Endothelial cell of umbilical vein (primary cell): ENCODE results near the gene SGSM1.

Experiments
- POLR2A ChIP-seq: IDR thresholded peaks from 2 replicates; pipeline ENCODE4 v1.6.1; 2012; ENCODE audit warnings: low read depth, mild to moderate bottlenecking, control low read depth, low read length
- TF ChIP-seq, protein P1 (sequence below), 2 donors: IDR thresholded peaks; 1 replicate in 1 of 2; 2 replicates in 1 of 2; pipeline ENCODE4 v1.5.1; 2011; ENCODE audit warnings: low read length in 2 of 2, mild to moderate bottlenecking in 2 of 2, moderate library complexity in 2 of 2, control low read depth in 1 of 2, inconsistent platforms in 1 of 2, low read depth in 1 of 2; ENCODE audit not compliant: insufficient read depth in 1 of 2; ENCODE audit errors: extremely low read depth in 1 of 2

DNA sequence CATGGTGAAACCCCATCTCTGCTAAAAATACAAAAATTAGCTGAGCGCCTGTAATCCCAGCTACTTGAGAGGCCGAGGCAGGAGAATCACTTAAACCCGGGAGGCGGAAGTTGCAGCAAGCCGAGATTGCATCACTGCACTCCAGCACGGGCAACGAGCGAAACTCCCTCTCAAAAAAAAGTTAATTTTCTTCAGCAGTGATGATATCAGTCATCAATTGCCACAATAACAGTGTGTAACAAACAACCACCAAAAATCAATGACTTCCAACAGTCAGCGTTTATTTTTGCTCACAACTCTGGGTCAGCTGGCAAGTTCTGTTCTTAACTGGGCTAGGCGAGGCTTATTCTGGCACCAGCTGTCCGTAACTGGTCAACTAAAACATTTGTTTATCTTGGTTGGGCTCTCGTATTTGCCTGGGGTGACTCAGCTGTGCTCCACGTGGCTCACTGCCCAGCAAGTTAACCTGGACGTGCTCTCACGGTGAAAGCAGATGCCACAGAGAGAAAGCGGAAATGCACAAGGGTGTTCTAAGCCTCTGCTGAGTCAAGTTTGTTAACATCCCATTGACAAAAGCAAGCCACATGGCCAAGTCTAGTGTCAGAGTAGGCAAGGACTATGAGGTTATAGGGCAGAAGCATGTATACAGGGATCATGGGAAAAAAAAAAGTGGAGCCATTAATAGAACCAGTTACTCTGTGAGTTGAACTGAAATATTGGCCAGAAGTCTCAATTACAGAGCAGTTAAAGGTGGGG lies 88.4 kb downstream of the SGSM1 start:
- TF ChIP-seq, protein P1, sequence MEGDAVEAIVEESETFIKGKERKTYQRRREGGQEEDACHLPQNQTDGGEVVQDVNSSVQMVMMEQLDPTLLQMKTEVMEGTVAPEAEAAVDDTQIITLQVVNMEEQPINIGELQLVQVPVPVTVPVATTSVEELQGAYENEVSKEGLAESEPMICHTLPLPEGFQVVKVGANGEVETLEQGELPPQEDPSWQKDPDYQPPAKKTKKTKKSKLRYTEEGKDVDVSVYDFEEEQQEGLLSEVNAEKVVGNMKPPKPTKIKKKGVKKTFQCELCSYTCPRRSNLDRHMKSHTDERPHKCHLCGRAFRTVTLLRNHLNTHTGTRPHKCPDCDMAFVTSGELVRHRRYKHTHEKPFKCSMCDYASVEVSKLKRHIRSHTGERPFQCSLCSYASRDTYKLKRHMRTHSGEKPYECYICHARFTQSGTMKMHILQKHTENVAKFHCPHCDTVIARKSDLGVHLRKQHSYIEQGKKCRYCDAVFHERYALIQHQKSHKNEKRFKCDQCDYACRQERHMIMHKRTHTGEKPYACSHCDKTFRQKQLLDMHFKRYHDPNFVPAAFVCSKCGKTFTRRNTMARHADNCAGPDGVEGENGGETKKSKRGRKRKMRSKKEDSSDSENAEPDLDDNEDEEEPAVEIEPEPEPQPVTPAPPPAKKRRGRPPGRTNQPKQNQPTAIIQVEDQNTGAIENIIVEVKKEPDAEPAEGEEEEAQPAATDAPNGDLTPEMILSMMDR (IDR thresholded peaks at IDR 0.05; ENCODE audit: extremely low read depth in 1 of 2, insufficient read depth in 1 of 2, low read depth in 1 of 2, low read length in 2 of 2) = no peak
- TF ChIP-seq POLR2A = no peak
